Measurements from ENCODE around the gene ZMIZ1.

- TF ChIP-seq CTCF (tag by site-specific recombination; IDR thresholded peaks at IDR 0.05) (no peak), GLIS1 (tag by site-specific recombination; IDR thresholded peaks at IDR 0.05) (no peak), ZBTB11 (tag by site-specific recombination; conservative IDR thresholded peaks at IDR 0.05; ENCODE audit: low read depth) (no peak), ZNF274 (IDR thresholded peaks at IDR 0.05; ENCODE audit: low read length) (no peak), ZNF274 (tag by site-specific recombination; IDR thresholded peaks at IDR 0.05; ENCODE audit: borderline replicate concordance) (no peak), ZNF549 (tag by site-specific recombination; IDR thresholded peaks at IDR 0.05) (no peak)
- TF ChIP-seq, protein P1, sequence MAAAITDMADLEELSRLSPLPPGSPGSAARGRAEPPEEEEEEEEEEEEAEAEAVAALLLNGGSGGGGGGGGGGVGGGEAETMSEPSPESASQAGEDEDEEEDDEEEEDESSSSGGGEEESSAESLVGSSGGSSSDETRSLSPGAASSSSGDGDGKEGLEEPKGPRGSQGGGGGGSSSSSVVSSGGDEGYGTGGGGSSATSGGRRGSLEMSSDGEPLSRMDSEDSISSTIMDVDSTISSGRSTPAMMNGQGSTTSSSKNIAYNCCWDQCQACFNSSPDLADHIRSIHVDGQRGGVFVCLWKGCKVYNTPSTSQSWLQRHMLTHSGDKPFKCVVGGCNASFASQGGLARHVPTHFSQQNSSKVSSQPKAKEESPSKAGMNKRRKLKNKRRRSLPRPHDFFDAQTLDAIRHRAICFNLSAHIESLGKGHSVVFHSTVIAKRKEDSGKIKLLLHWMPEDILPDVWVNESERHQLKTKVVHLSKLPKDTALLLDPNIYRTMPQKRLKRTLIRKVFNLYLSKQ (tag by site-specific recombination; IDR thresholded peaks at IDR 0.05; ENCODE audit: borderline replicate concordance), result no peak
- TF ChIP-seq, protein P2, sequence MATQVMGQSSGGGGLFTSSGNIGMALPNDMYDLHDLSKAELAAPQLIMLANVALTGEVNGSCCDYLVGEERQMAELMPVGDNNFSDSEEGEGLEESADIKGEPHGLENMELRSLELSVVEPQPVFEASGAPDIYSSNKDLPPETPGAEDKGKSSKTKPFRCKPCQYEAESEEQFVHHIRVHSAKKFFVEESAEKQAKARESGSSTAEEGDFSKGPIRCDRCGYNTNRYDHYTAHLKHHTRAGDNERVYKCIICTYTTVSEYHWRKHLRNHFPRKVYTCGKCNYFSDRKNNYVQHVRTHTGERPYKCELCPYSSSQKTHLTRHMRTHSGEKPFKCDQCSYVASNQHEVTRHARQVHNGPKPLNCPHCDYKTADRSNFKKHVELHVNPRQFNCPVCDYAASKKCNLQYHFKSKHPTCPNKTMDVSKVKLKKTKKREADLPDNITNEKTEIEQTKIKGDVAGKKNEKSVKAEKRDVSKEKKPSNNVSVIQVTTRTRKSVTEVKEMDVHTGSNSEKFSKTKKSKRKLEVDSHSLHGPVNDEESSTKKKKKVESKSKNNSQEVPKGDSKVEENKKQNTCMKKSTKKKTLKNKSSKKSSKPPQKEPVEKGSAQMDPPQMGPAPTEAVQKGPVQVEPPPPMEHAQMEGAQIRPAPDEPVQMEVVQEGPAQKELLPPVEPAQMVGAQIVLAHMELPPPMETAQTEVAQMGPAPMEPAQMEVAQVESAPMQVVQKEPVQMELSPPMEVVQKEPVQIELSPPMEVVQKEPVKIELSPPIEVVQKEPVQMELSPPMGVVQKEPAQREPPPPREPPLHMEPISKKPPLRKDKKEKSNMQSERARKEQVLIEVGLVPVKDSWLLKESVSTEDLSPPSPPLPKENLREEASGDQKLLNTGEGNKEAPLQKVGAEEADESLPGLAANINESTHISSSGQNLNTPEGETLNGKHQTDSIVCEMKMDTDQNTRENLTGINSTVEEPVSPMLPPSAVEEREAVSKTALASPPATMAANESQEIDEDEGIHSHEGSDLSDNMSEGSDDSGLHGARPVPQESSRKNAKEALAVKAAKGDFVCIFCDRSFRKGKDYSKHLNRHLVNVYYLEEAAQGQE (tag by site-specific recombination; IDR thresholded peaks at IDR 0.05), result no peak
- TF ChIP-seq, protein P3, sequence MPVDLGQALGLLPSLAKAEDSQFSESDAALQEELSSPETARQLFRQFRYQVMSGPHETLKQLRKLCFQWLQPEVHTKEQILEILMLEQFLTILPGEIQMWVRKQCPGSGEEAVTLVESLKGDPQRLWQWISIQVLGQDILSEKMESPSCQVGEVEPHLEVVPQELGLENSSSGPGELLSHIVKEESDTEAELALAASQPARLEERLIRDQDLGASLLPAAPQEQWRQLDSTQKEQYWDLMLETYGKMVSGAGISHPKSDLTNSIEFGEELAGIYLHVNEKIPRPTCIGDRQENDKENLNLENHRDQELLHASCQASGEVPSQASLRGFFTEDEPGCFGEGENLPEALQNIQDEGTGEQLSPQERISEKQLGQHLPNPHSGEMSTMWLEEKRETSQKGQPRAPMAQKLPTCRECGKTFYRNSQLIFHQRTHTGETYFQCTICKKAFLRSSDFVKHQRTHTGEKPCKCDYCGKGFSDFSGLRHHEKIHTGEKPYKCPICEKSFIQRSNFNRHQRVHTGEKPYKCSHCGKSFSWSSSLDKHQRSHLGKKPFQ (tag by site-specific recombination; IDR thresholded peaks at IDR 0.05), result no peak
Measured at GRCh38 chr10:79048639-79049550, 19.9 kb upstream of the ZMIZ1 start.

Data from HEK293 (cell line).